ENCODE data around the gene ERP27. TPM values are rescaled to one million over a fixed set of nuclear protein-coding genes. Genes with fewer than 3 reads are reported as not detected.

The ERP27 gene
- total and polyA plus RNA-seq, 12 donors, result 0.18 to 3.0 (median 1.2) TPM; not detected in 2

- H3K36me3 ChIP-seq (replicated peaks in 1 of 2), result peaks cover 0 to 9% of the 10 kb centered on the region in 2 donors
- H3K27me3 ChIP-seq, result no peaks in the 10 kb centered on the region
- 76 to 100% (median 92%) methylated on average over 1 of the region's 1 CpG for whole genome bisulfite sequencing, 4 donors
- intact Hi-C loops (cut with DNase I), result no loop called here
- no peak for DNase-seq
- H3K9me3 ChIP-seq (replicated peaks in 1 of 3), result no peaks in the 10 kb centered on the region
- H3K4me3 ChIP-seq, result no peak overlapping the region
- H3K27ac ChIP-seq, result no peak overlapping the region
- no peaks in the 10 kb centered on the region for H3K4me1 ChIP-seq (replicated peaks in 1 of 2)
- no peak for TF ChIP-seq POLR2A (IDR thresholded peaks at IDR 0.05)
- TF ChIP-seq, protein P1, sequence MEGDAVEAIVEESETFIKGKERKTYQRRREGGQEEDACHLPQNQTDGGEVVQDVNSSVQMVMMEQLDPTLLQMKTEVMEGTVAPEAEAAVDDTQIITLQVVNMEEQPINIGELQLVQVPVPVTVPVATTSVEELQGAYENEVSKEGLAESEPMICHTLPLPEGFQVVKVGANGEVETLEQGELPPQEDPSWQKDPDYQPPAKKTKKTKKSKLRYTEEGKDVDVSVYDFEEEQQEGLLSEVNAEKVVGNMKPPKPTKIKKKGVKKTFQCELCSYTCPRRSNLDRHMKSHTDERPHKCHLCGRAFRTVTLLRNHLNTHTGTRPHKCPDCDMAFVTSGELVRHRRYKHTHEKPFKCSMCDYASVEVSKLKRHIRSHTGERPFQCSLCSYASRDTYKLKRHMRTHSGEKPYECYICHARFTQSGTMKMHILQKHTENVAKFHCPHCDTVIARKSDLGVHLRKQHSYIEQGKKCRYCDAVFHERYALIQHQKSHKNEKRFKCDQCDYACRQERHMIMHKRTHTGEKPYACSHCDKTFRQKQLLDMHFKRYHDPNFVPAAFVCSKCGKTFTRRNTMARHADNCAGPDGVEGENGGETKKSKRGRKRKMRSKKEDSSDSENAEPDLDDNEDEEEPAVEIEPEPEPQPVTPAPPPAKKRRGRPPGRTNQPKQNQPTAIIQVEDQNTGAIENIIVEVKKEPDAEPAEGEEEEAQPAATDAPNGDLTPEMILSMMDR (IDR thresholded peaks at IDR 0.05), result no peak
Observed at GRCh38 chr12:14937689-14938088, 648 bp downstream of the ERP27 start.

- Histone ChIP-seq H3K9me3 (replicated peaks in 1 of 3) (no peaks in the 10 kb centered on the region), H3K36me3 (replicated peaks in 1 of 2) (peaks cover 0 to 2% of the 10 kb centered on the region in 2 donors), H3K4me1 (replicated peaks in 1 of 2) (no peaks in the 10 kb centered on the region), H3K27me3 (no peaks in the 10 kb centered on the region), H3K4me3 (no peak overlapping the region), H3K27ac (no peak overlapping the region)
- 91 to 98% (median 95%) methylated on average over 3 of the region's 3 CpGs for WGBS, 4 donors
- TF ChIP-seq POLR2A (IDR thresholded peaks at IDR 0.05), result no peak
- TF ChIP-seq, protein P1 (IDR thresholded peaks at IDR 0.05), result no peak
- no peak for DNase-seq
- intact Hi-C loops (cut with DNase I), result no loop called here
Observed at GRCh38 chr12:14937014-14937413, 1.3 kb downstream of the ERP27 start.

GRCh38 chr12:14936224-14936861 lies 2.0 kb downstream of the ERP27 start:
- Histone ChIP-seq H3K27ac (no peak overlapping the region), H3K9me3 (replicated peaks in 1 of 3) (no peaks in the 10 kb centered on the region), H3K36me3 (replicated peaks in 1 of 2) (no peaks in the 10 kb centered on the region), H3K27me3 (no peaks in the 10 kb centered on the region), H3K4me3 (no peak overlapping the region), H3K4me1 (replicated peaks in 1 of 2) (no peaks in the 10 kb centered on the region)
- intact Hi-C loops (cut with DNase I), result no loop called here
- WGBS, 4 donors, result 84 to 90% (median 87%) methylated on average over 6 of the region's 6 CpGs
- DNase-seq, result no peak
- TF ChIP-seq, protein P1 (IDR thresholded peaks at IDR 0.05), result no peak
- no peak for TF ChIP-seq POLR2A (IDR thresholded peaks at IDR 0.05)

- intact Hi-C loops (cut with DNase I), result no loop called here
- no peaks in the 10 kb centered on the region for H3K9me3 ChIP-seq (replicated peaks in 1 of 3)
- H3K27ac ChIP-seq, result no peak overlapping the region
- TF ChIP-seq, protein P1 (IDR thresholded peaks at IDR 0.05), result no peak
- no peak for TF ChIP-seq POLR2A (IDR thresholded peaks at IDR 0.05)
- 57 to 69% (median 66%) methylated on average over 4 of the region's 4 CpGs for WGBS, 4 donors
- no peaks in the 10 kb centered on the region for H3K36me3 ChIP-seq (replicated peaks in 1 of 2)
- H3K4me3 ChIP-seq, result no peak overlapping the region
- H3K4me1 ChIP-seq (replicated peaks in 1 of 2), result no peaks in the 10 kb centered on the region
- no peak for DNase-seq
- H3K27me3 ChIP-seq, result no peaks in the 10 kb centered on the region
Observed at GRCh38 chr12:14935031-14935430, 3.3 kb downstream of the ERP27 start.

All from adrenal gland (tissue), 12 donors.